Spleen (tissue), 11 donors: ENCODE data around the gene IGLL5. TPM values are rescaled to one million over a fixed set of nuclear protein-coding genes. Genes with fewer than 3 reads are reported as not detected.

Experiments
- DNase-seq: peaks from one replicate; pipeline ENCODE4 v3.0.0-alpha.2; 2020
- H3K27ac ChIP-seq, 8 donors: fragments of 200-600 bp; sonication (generic) in 7 of 8; 1 replicate in 4 of 8; 2 replicates in 4 of 8; pipeline versions ENCODE4 v1.5.0 to v1.8.0; 2016 to 2021; ENCODE audit warnings: inconsistent platforms in 4 of 8, mild to moderate bottlenecking in 4 of 8, moderate library complexity in 1 of 8
- H3K27me3 ChIP-seq, 7 donors: fragments of 200-600 bp; sonication (generic) in 6 of 7; replicated peaks in 1 of 7; 1 replicate in 4 of 7; 2 replicates in 3 of 7; pipeline versions ENCODE4 v1.5.0 to v1.8.0; 2016 to 2021; ENCODE audit warnings: inconsistent platforms in 3 of 7, mild to moderate bottlenecking in 1 of 7
- H3K36me3 ChIP-seq, 6 donors: fragments of 200-600 bp; sonication (generic) in 5 of 6; 1 replicate in 4 of 6; 2 replicates in 2 of 6; pipeline versions ENCODE4 v1.5.0 to v1.8.0; 2016 to 2021; ENCODE audit warnings: inconsistent platforms in 2 of 6
- H3K4me1 ChIP-seq, 6 donors: fragments of 200-600 bp; sonication (generic) in 5 of 6; 1 replicate in 3 of 6; 2 replicates in 3 of 6; pipeline versions ENCODE4 v1.5.0 to v1.8.0; 2016 to 2021; ENCODE audit warnings: inconsistent platforms in 3 of 6
- H3K4me3 ChIP-seq, 8 donors: fragments of 200-600 bp; sonication (generic) in 7 of 8; 1 replicate in 4 of 8; 2 replicates in 4 of 8; pipeline versions ENCODE4 v1.5.0 to v1.8.0; 2016 to 2021; ENCODE audit warnings: inconsistent platforms in 4 of 8, mild to moderate bottlenecking in 4 of 8, moderate library complexity in 2 of 8
- H3K9me3 ChIP-seq, 8 donors: fragments of 200-600 bp; sonication (generic) in 7 of 8; 1 replicate in 4 of 8; 2 replicates in 4 of 8; pipeline versions ENCODE4 v1.5.0 to v1.8.0; 2016 to 2021; ENCODE audit warnings: inconsistent platforms in 4 of 8
- CTCF ChIP-seq, 11 experiments: fragments of 200-600 bp in 7 of 11; fragments of 450-650 bp in 4 of 11; sonication (generic) in 4 of 11; IDR thresholded peaks in 8 of 11; conservative IDR thresholded peaks in 3 of 11; 1 replicate in 7 of 11; 2 replicates in 4 of 11; pipeline versions ENCODE4 v1.4.0 to v1.8.0; 2016 to 2021; ENCODE audit warnings: antibody characterized with exemption in 11 of 11, inconsistent platforms in 4 of 11, mild to moderate bottlenecking in 1 of 11
- POLR2A ChIP-seq, 3 donors: fragments of 450-650 bp; IDR thresholded peaks; one replicate each; pipeline ENCODE4 v1.5.1; 2017; ENCODE audit warnings: antibody characterized with exemption in 3 of 3, mild to moderate bottlenecking in 1 of 3
- POLR2AphosphoS5 ChIP-seq, 3 donors: sonication (generic); formaldehyde crosslinking; IDR thresholded peaks; one replicate each; pipeline ENCODE4 v1.5.1; 2017; ENCODE audit warnings: antibody characterized with exemption in 3 of 3
- WGBS, 5 donors: extraction: QIAGEN DNeasy Blood & Tissue Kit in 3 of 5; methylation state at CpG; one replicate each; pipeline versions ENCODE4 v1.1.5 to v1.1.7; 2013 to 2018; 5-methylcytosine and 5-hydroxymethylcytosine counted together
- intact Hi-C: fragments of 100-400 bp; cut with DNase I; formaldehyde crosslinking; loops from one replicate; pipeline ENCODE4 v1.15.0; 2023; ENCODE audit warnings: low total_unique reads
- polyA plus RNA-seq, 3 donors: library from polyadenylated mRNA; stranded (reverse); fragments of 200-250 nt; gene quantifications; one replicate each; pipeline ENCODE4 v1.2.1, GENCODE V29; 2013
- total RNA-seq, 7 donors: library from RNA; depleted of rRNA in 3 of 7; stranded (reverse); fragments of >200 nt in 3 of 7; fragmentation: NEBNext Ultra II Directional in 4 of 7; extraction: Animal tissue kit (Norgen Biotek cat#: 25700) in 4 of 7; gene quantifications; one replicate each; pipeline versions ENCODE4 v1.1.0 to v1.2.1, GENCODE V29; 2016 to 2021
- donor health status: healthy with polysubstance abuse.
- donor health status: DM: no; HTN: no; CAD: no; lungs with moderate emphysema.
- donor health status: DM: no; HTN: no; CAD: no.
- donor health status: Bipolar disorder and iron deficiency.
- donor health status: healthy.
- donor health status: DM: no; HTN: no; CAD: no.
- donor health status: DM: yes; HTN: yes; CAD: no.

Gene IGLL5
- total and polyA plus RNA-seq, 10 donors = 55.9 to 720 (median 127) TPM

DNA sequence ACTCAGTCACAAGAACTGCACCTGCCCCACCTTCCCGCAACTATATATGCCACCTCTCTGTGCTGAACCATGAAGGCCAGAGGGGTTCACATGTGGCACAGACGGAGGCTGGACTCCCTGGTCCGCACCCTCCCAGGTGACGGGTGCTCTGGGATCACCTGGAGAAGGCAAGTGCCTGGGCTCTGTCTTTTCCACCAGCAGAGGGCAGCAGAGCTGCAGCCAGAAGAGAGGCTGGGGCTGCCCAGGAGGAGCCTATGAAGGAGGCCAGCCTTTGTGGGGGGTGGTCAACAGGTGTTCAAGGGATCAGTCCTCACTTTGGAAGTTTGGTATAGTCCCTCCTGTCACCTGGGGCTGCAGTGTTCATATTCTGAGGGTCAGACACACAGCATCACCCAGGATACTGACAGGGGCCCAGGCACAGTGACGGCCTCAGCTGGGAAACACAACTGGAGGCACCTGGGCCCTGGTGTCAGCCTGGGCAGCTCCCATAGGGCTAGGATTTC is 39.2 kb upstream of the IGLL5 start:
- DNase-seq = peak; percentile 85

DNA sequence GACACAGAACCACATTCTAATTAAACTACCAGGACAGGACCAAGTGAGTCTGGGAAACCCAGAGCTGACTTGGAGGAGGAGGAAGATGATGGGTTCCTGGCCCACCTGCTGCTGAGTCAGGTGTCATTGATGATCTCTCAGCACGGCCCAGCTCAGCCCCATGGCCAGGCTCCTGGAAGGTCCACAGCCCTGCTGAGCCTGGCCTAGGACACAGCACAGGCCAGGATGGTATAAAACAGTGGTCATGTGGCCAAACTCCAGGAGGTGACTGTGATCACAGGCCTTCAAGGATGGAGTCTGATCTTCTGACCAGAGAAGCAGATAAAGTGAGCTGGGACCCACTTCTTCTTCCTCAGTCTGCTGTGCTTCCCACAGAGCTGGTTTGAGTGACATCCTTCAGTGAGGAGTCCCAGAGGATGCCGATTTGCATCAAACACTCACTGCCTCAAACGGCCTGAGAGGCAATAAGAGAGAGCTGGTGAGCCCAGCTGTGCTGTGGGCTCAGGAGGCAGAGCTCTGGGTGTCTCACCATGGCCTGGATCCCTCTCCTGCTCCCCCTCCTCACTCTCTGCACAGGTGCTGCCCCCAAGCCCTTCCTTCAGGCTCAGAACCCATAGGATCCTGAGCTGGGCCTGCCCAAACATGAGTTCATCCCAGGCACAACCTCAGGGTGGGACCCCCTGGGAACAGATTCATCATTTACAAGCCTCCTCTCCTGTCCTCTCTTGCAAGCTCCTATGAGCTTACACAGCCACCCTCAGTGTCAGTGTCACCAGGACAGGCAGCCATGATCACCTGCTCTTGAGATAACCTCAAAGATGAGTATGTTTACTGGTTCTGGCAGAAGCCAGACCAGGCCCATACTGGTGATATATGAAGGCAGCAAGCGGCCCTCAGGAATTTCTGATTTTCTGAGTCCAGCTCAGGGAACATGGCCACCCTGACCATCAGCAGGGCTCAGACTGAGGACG is 37.7 kb upstream of the IGLL5 start:
- TF ChIP-seq POLR2AphosphoS5 (IDR thresholded peaks at IDR 0.05) (no peak), CTCF (IDR thresholded peaks at IDR 0.05 in 8 of 11, conservative IDR thresholded peaks at IDR 0.05 in 3 of 11) (no peak), POLR2A (IDR thresholded peaks at IDR 0.05) (no peak)
- peaks cover 0 to 11% (median 0%) of the 10 kb centered on the region in 7 donors for H3K27me3 ChIP-seq
- no peak overlapping the region for H3K27ac ChIP-seq
- H3K36me3 ChIP-seq = no peaks in the 10 kb centered on the region
- 63 to 79% (median 73%) methylated on average over 4 to 5 of the region's 5 CpGs for WGBS, 5 donors
- peaks cover 0 to 28% (median 3%) of the 10 kb centered on the region in 6 donors for H3K4me1 ChIP-seq
- intact Hi-C loops = loop anchor here (5.0 kb wide), 1 partner anchor 107 kb away; no protein-coding TSS in a partner anchor
- no peaks in the 10 kb centered on the region for H3K9me3 ChIP-seq
- H3K4me3 ChIP-seq = no peak overlapping the region
- no peak for DNase-seq

More for the DNA sequence above, 39.2 kb upstream of the IGLL5 start:
- H3K27me3 ChIP-seq = no peaks in the 10 kb centered on the region
- no peak overlapping the region for H3K4me3 ChIP-seq
- intact Hi-C loops = loop anchor here (5.0 kb wide), 1 partner anchor 109 kb away; no protein-coding TSS in a partner anchor
- H3K4me1 ChIP-seq = peaks cover 0 to 28% (median 3%) of the 10 kb centered on the region in 6 donors
- H3K27ac ChIP-seq = no peak overlapping the region
- no peaks in the 10 kb centered on the region for H3K36me3 ChIP-seq
- TF ChIP-seq CTCF (IDR thresholded peaks at IDR 0.05 in 8 of 11, conservative IDR thresholded peaks at IDR 0.05 in 3 of 11) = peak; percentile 72 to 89 (median 80)
- TF ChIP-seq POLR2A (IDR thresholded peaks at IDR 0.05) = no peak
- no peak for TF ChIP-seq POLR2AphosphoS5 (IDR thresholded peaks at IDR 0.05)
- no peaks in the 10 kb centered on the region for H3K9me3 ChIP-seq
- WGBS, 5 donors = 31 to 39% (median 36%) methylated on average over 4 to 5 of the region's 5 CpGs

- H3K27ac ChIP-seq = no peak overlapping the region
- no peak for DNase-seq
- H3K4me1 ChIP-seq = peaks cover 0 to 43% (median 3%) of the 10 kb centered on the region in 6 donors
- peaks cover 0 to 20% (median 0%) of the 10 kb centered on the region in 7 donors for H3K27me3 ChIP-seq
- TF ChIP-seq POLR2A (IDR thresholded peaks at IDR 0.05) (no peak), CTCF (IDR thresholded peaks at IDR 0.05 in 8 of 11, conservative IDR thresholded peaks at IDR 0.05 in 3 of 11) (no peak), POLR2AphosphoS5 (IDR thresholded peaks at IDR 0.05) (no peak)
- 89 to 94% (median 92%) methylated on average over 3 to 5 of the region's 5 CpGs for WGBS, 5 donors
- no peaks in the 10 kb centered on the region for H3K36me3 ChIP-seq
- no peaks in the 10 kb centered on the region for H3K9me3 ChIP-seq
- intact Hi-C loops = no loop called here
- H3K4me3 ChIP-seq = no peak overlapping the region
These were observed 35.6 kb upstream of the IGLL5 start for GRCh38 chr22:22851969-22852368.

- Histone ChIP-seq H3K27ac (no peak overlapping the region), H3K4me1 (peaks cover 0 to 36% (median 0%) of the 10 kb centered on the region in 6 donors), H3K36me3 (no peaks in the 10 kb centered on the region), H3K9me3 (no peaks in the 10 kb centered on the region), H3K4me3 (no peak overlapping the region), H3K27me3 (peaks cover 0 to 20% (median 0%) of the 10 kb centered on the region in 7 donors)
- TF ChIP-seq POLR2AphosphoS5 (IDR thresholded peaks at IDR 0.05) (no peak), POLR2A (IDR thresholded peaks at IDR 0.05) (no peak)
- 67 to 81% (median 70%) methylated on average over 2 of the region's 2 CpGs for WGBS, 5 donors
- DNase-seq = no peak
- intact Hi-C loops = no loop called here
These were observed 33.9 kb upstream of the IGLL5 start for GRCh38 chr22:22853713-22854112.
